Activated T-helper 9 cell treated with anti-CD3 and anti-CD28 coated beads, Interleukin-2, amount 50 U/mL, for 16 hours (primary cell): ENCODE data around the gene RASSF9.

Experiments used
- DNase-seq: peaks from one replicate; pipeline ENCODE4 v3.0.0-alpha.2; 2020; ENCODE audit warnings: low read depth

Gene RASSF9

GRCh38 chr12:85836197-85837090, at the start of gene RASSF9:
Gene RASSF9, minus strand, starts transcription at chr12:85836409. Its CDS starts 208 bp downstream, at chr12:85836201.
- DNase-seq = no peak

GRCh38 chr12:85883763-85884162, 47.6 kb upstream of the RASSF9 start:
- no peak for DNase-seq

GRCh38 chr12:85877459-85877858, 41.2 kb upstream of the RASSF9 start:
- no peak for DNase-seq

GRCh38 chr12:85874031-85874461, 37.8 kb upstream of the RASSF9 start, which contains the start of gene NTS:
Gene NTS, plus strand, starts transcription at chr12:85874295. Its CDS starts 109 bp downstream, at chr12:85874404.
- DNase-seq = no peak

- DNase-seq = no peak
These were observed 36.4 kb upstream of the RASSF9 start for GRCh38 chr12:85872497-85873091.

GRCh38 chr12:85866986-85867776, 31.0 kb upstream of the RASSF9 start:
- no peak for DNase-seq

GRCh38 chr12:85865890-85866289, 29.7 kb upstream of the RASSF9 start:
- no peak for DNase-seq

- no peak for DNase-seq
These were observed 20.8 kb upstream of the RASSF9 start for GRCh38 chr12:85856966-85857365.

- no peak for DNase-seq
These were observed 19.1 kb upstream of the RASSF9 start for GRCh38 chr12:85855305-85855704.

GRCh38 chr12:85849344-85849743, 13.1 kb upstream of the RASSF9 start:
- no peak for DNase-seq

GRCh38 chr12:85843606-85844310, 7.5 kb upstream of the RASSF9 start:
- no peak for DNase-seq

GRCh38 chr12:85835426-85836196, 598 bp downstream of the RASSF9 start:
- DNase-seq = no peak

- no peak for DNase-seq
These were observed 1.8 kb downstream of the RASSF9 start for GRCh38 chr12:85834378-85834777.

GRCh38 chr12:85833579-85833978, 2.6 kb downstream of the RASSF9 start:
- DNase-seq = no peak

- no peak for DNase-seq
These were observed 4.8 kb downstream of the RASSF9 start for GRCh38 chr12:85831327-85831990.

- no peak for DNase-seq
These were observed 6.8 kb downstream of the RASSF9 start for GRCh38 chr12:85829391-85829790.

GRCh38 chr12:85828576-85828975, 7.6 kb downstream of the RASSF9 start:
- DNase-seq = no peak

- no peak for DNase-seq
These were observed 10.5 kb downstream of the RASSF9 start for GRCh38 chr12:85825746-85826145.

GRCh38 chr12:85823436-85824180, 12.6 kb downstream of the RASSF9 start:
- DNase-seq = no peak

GRCh38 chr12:85821759-85822158, 14.4 kb downstream of the RASSF9 start:
- DNase-seq = no peak
